Adipose tissue (tissue), 3 donors: ENCODE data around the gene WDR37. TPM values are rescaled to one million over a fixed set of nuclear protein-coding genes. Genes with fewer than 3 reads are reported as not detected.
"Not testable (repeated sequence)": the region's sequence is repeated elsewhere in the genome, so short reads cannot be mapped to it uniquely, and the experiment has no call there.

ENCODE experiments used
- H3K27ac ChIP-seq: one replicate; pipeline ENCODE4 v1.5.1; 2013; ENCODE audit warnings: low read depth, low read length
- WGBS, 3 donors: extraction: QIAGEN DNeasy Blood & Tissue Kit; methylation state at CpG; one replicate each; pipeline ENCODE4 v1.1.7; 2013; 5-methylcytosine and 5-hydroxymethylcytosine counted together
- polyA plus RNA-seq, 3 donors: library from polyadenylated mRNA; stranded (reverse); fragments of 200-250 nt; gene quantifications; one replicate each; pipeline ENCODE4 v1.2.3, GENCODE V29; 2013
- donor health status: healthy with polysubstance abuse.
- donor health status: Bipolar disorder and iron deficiency.
- donor health status: healthy.

The WDR37 gene
- polyA plus RNA-seq, 3 donors: 4.2 to 7.6 (median 7.5) TPM

- 63 to 76% (median 65%) methylated on average over 9 of the region's 9 CpGs for WGBS, 3 donors
- no peak overlapping the region for H3K27ac ChIP-seq
Measured at GRCh38 chr10:1154531-1155295, 98.5 kb downstream of the WDR37 start.

- H3K27ac ChIP-seq: no peak overlapping the region
- WGBS, 3 donors: 83 to 87% (median 86%) methylated on average over 20 of the region's 20 CpGs
Measured at GRCh38 chr10:1155791-1156615, 99.8 kb downstream of the WDR37 start.

- H3K27ac ChIP-seq: no peak overlapping the region
- WGBS, 3 donors: 77 to 89% (median 85%) methylated on average over 8 of the region's 8 CpGs
Measured at GRCh38 chr10:1156616-1156886, 100.4 kb downstream of the WDR37 start.

GRCh38 chr10:1156921-1157614, 100.9 kb downstream of the WDR37 start:
- no peak overlapping the region for H3K27ac ChIP-seq
- WGBS, 3 donors: 75 to 84% (median 83%) methylated on average over 17 of the region's 17 CpGs

- no peak overlapping the region for H3K27ac ChIP-seq
Measured at GRCh38 chr10:1157615-1157933, 101.4 kb downstream of the WDR37 start.

GRCh38 chr10:1158066-1158465, 101.9 kb downstream of the WDR37 start:
- 82 to 86% (median 84%) methylated on average over 12 of the region's 12 CpGs for WGBS, 3 donors

More at GRCh38 chr10:1157615-1157933, 101.4 kb downstream of the WDR37 start:
- 69 to 78% (median 77%) methylated on average over 4 of the region's 4 CpGs for WGBS, 3 donors

GRCh38 chr10:1158536-1158935, 102.4 kb downstream of the WDR37 start:
- WGBS, 3 donors: 91 to 94% (median 94%) methylated on average over 10 of the region's 10 CpGs

More at GRCh38 chr10:1158066-1158465, 101.9 kb downstream of the WDR37 start:
- no peak overlapping the region for H3K27ac ChIP-seq

GRCh38 chr10:1159131-1160061, 103.2 kb downstream of the WDR37 start:
- 79 to 89% (median 86%) methylated on average over 57 to 59 of the region's 59 CpGs for whole genome bisulfite sequencing, 3 donors
- no peak overlapping the region for H3K27ac ChIP-seq

More at GRCh38 chr10:1158536-1158935, 102.4 kb downstream of the WDR37 start:
- not testable (repeated sequence) for H3K27ac ChIP-seq

GRCh38 chr10:1160561-1161314, 104.6 kb downstream of the WDR37 start:
- no peak overlapping the region for H3K27ac ChIP-seq
- WGBS, 3 donors: 88 to 89% (median 88%) methylated on average over 25 of the region's 25 CpGs

- WGBS, 3 donors: 76 to 83% (median 78%) methylated on average over 5 of the region's 5 CpGs
Measured at GRCh38 chr10:1161315-1161673, 105.1 kb downstream of the WDR37 start.

GRCh38 chr10:1162481-1163203, 106.5 kb downstream of the WDR37 start:
- H3K27ac ChIP-seq: no peak overlapping the region
- 69 to 75% (median 70%) methylated on average over 13 of the region's 13 CpGs for WGBS, 3 donors

More at GRCh38 chr10:1161315-1161673, 105.1 kb downstream of the WDR37 start:
- not testable (repeated sequence) for H3K27ac ChIP-seq

GRCh38 chr10:1163204-1163660, 107.0 kb downstream of the WDR37 start:
- no peak overlapping the region for H3K27ac ChIP-seq
- WGBS, 3 donors: 90 to 92% (median 90%) methylated on average over 29 of the region's 29 CpGs

- no peak overlapping the region for H3K27ac ChIP-seq
- WGBS, 3 donors: 70 to 72% (median 70%) methylated on average over 5 of the region's 5 CpGs
Measured at GRCh38 chr10:1163831-1164230, 107.6 kb downstream of the WDR37 start.

GRCh38 chr10:1166101-1166827, 110.1 kb downstream of the WDR37 start:
- WGBS, 3 donors: 88 to 90% (median 88%) methylated on average over 14 to 15 of the region's 15 CpGs
- H3K27ac ChIP-seq: no peak overlapping the region

- H3K27ac ChIP-seq: no peak overlapping the region
- 80 to 88% (median 84%) methylated on average over 9 of the region's 9 CpGs for WGBS, 3 donors
Measured at GRCh38 chr10:1166828-1167275, 110.7 kb downstream of the WDR37 start.

- H3K27ac ChIP-seq: no peak overlapping the region
- WGBS, 3 donors: 85 to 88% (median 87%) methylated on average over 13 of the region's 13 CpGs
Measured at GRCh38 chr10:1168763-1169162, 112.6 kb downstream of the WDR37 start.
